CD4-positive, alpha-beta T cell (primary cell): ENCODE measurements around the gene SLC26A4. TPM values are rescaled to one million over a fixed set of nuclear protein-coding genes. Genes with fewer than 3 reads are reported as not detected.

Experiments
- ATAC-seq: fragments of 200-7000 bp; cut with Tn5 transposase; one replicate; pipeline ENCODE4 v1.10.0; 2022; ENCODE audit warnings: mild to moderate bottlenecking; ENCODE audit not compliant: poor library complexity
- CTCF ChIA-PET: fragments of 350-600 bp; sonication (Branson Sonifier 250); formaldehyde crosslinking; loops from one replicate; lab custom pipeline; 2021; ENCODE audit warnings: antibody characterized with exemption, inconsistent platforms; lab: Charles Lee
- POLR2A ChIA-PET: fragments of 350-600 bp; sonication (Branson Sonifier 250); formaldehyde crosslinking; loops from one replicate; lab custom pipeline; 2021; ENCODE audit warnings: antibody characterized with exemption, inconsistent platforms; lab: Charles Lee
- DNase-seq, 14 experiments: peaks; one replicate each; pipeline ENCODE4 v3.0.0-alpha.2; 2013 to 2020; ENCODE audit warnings: mixed read lengths in 2 of 14
- H3K27ac ChIP-seq, 2 donors: one replicate each; pipeline versions ENCODE4 v1.5.1 to v1.7.0; 2013; ENCODE audit warnings: low read length in 2 of 2, low read depth in 1 of 2, mild to moderate bottlenecking in 1 of 2
- H3K27me3 ChIP-seq, 2 experiments: 1 replicate in 1 of 2; 2 replicates in 1 of 2; pipeline versions ENCODE4 v1.6.1 to v1.7.0; 2013; ENCODE audit warnings: low read length in 2 of 2, control low read depth in 1 of 2, mild to moderate bottlenecking in 1 of 2, moderate library complexity in 1 of 2; ENCODE audit not compliant: insufficient read depth in 2 of 2, control insufficient read depth in 1 of 2
- H3K36me3 ChIP-seq: one replicate; pipeline ENCODE4 v1.6.1; 2013; ENCODE audit warnings: low read length, control low read depth; ENCODE audit not compliant: insufficient read depth
- H3K4me1 ChIP-seq: one replicate; pipeline ENCODE4 v1.6.1; 2013; ENCODE audit warnings: low read length, control low read depth; ENCODE audit not compliant: insufficient read depth
- H3K4me3 ChIP-seq: one replicate; pipeline ENCODE4 v1.5.1; 2013; ENCODE audit warnings: mild to moderate bottlenecking, low read length, moderate library complexity
- H3K9me3 ChIP-seq, 2 experiments: 1 replicate in 1 of 2; 2 replicates in 1 of 2; pipeline versions ENCODE4 v1.6.1 to v1.7.0; 2013; ENCODE audit warnings: low read length in 2 of 2, mild to moderate bottlenecking in 2 of 2, control low read depth in 1 of 2, moderate library complexity in 1 of 2; ENCODE audit not compliant: control insufficient read depth in 1 of 2, insufficient read depth in 1 of 2
- H3K27ac Mint-ChIP-seq: one replicate; pipeline ENCODE4 v1.8.0; 2020; ENCODE audit warnings: mixed read lengths
- H3K27me3 Mint-ChIP-seq: one replicate; pipeline ENCODE4 v1.8.0; 2021; ENCODE audit warnings: mixed read lengths
- H3K36me3 Mint-ChIP-seq: one replicate; pipeline ENCODE4 v1.8.0; 2021; ENCODE audit warnings: low read depth, mixed read lengths
- H3K4me1 Mint-ChIP-seq: one replicate; pipeline ENCODE4 v1.8.0; 2021; ENCODE audit warnings: low read depth, mixed read lengths
- H3K4me3 Mint-ChIP-seq: one replicate; pipeline ENCODE4 v1.8.0; 2020; ENCODE audit warnings: mild to moderate bottlenecking, mixed read lengths
- H3K9me3 Mint-ChIP-seq: one replicate; pipeline ENCODE4 v1.8.0; 2020; ENCODE audit warnings: mixed read lengths
- intact Hi-C, 2 experiments: fragments of 100-400 bp; cut with DNase I in 1 of 2; cut with micrococcal nuclease in 1 of 2; formaldehyde crosslinking; loops; one replicate each; pipeline versions ENCODE4 v1.15.1 to v1.9.0; 2023 to 2025; cut with DNase I, micrococcal nuclease
- total RNA-seq, 174 experiments: library from RNA in 2 of 174; stranded (reverse) in 2 of 174; gene quantifications; one replicate each; pipeline ENCODE4 v1.2.3 and lab custom pipeline; 2021 to 2026
- TF ChIP-seq, protein P1 (sequence below): fragments of 200-600 bp; IDR thresholded peaks from one replicate; pipeline ENCODE4 v1.8.0; 2022; ENCODE audit warnings: antibody characterized with exemption, mild to moderate bottlenecking

Gene SLC26A4
- total RNA-seq, 2 experiments from 2014 or later = not detected

DNA sequence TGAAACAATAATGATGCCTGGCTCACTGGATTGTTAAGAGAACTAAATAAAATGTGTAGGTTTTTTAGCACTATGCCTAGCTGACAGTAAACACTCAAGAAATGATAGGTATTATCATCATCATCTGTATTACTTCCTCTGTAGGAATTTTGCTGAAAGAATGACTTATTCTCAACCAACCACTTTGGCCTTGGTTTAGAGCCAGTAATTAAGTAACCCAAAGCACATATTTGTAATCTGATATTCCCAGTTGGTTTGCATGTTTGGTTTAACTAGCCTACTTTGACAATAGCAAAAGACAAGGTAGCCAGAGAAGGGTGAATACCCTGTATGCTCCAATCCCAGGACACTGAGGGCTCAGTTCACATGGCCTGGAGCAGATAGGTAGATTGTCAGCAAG is 46.2 kb upstream of the SLC26A4 start:
- DNase-seq (no peak), ATAC-seq (no peak)
- Histone ChIP-seq H3K4me1 (no peaks in the 10 kb centered on the region), H3K36me3 (peaks cover 17% of the 10 kb centered on the region), H3K4me3 (no peak overlapping the region), H3K27me3 (no peaks in the 10 kb centered on the region), H3K27ac (no peak overlapping the region), H3K9me3 (no peaks in the 10 kb centered on the region)
- Mint-ChIP-seq H3K4me1 (no peaks in the 10 kb centered on the region), H3K4me3 (no peak overlapping the region), H3K36me3 (peaks cover 47% of the 10 kb centered on the region), H3K27me3 (no peaks in the 10 kb centered on the region), H3K27ac (no peak overlapping the region), H3K9me3 (no peaks in the 10 kb centered on the region)
- ChIA-PET POLR2A (no interaction called here), CTCF (no interaction called here)
- TF ChIP-seq, protein P1, sequence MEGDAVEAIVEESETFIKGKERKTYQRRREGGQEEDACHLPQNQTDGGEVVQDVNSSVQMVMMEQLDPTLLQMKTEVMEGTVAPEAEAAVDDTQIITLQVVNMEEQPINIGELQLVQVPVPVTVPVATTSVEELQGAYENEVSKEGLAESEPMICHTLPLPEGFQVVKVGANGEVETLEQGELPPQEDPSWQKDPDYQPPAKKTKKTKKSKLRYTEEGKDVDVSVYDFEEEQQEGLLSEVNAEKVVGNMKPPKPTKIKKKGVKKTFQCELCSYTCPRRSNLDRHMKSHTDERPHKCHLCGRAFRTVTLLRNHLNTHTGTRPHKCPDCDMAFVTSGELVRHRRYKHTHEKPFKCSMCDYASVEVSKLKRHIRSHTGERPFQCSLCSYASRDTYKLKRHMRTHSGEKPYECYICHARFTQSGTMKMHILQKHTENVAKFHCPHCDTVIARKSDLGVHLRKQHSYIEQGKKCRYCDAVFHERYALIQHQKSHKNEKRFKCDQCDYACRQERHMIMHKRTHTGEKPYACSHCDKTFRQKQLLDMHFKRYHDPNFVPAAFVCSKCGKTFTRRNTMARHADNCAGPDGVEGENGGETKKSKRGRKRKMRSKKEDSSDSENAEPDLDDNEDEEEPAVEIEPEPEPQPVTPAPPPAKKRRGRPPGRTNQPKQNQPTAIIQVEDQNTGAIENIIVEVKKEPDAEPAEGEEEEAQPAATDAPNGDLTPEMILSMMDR = no peak
- intact Hi-C loops = no loop called here

DNA sequence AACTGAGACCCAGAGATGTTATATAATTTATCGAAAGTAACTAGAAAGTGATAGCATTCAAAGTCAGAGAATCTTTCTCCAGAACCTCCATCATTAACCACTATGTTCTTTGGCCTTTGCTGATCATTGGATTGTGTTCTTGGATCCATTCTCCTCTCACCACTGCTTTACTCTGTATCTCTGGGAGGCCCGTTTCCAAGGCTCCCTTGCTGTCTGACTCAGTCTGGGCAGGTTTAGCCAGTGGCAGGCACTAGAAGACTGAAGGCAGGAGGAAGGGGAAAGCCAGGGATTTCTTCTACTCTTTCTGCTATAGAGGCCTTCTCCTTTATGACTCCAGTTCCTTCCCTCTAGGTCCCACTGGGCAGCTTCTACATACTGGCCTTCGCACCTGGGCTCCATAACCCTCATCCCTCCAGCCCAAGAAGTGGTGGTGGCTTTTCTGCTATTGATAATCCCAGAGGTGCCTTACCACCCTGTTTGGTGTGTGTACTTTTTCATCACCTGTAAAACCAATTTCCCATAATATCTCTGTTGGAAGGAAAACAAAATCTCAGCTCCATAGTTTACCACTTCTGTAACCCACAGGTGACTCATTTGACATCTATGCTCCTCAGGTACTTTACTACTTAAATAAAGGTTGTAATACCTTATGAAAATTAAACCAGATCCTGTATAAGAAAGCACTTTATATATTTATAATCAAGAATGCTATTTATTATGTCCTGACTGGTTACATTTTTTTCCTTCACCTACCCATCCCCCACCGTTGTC is 44.5 kb upstream of the SLC26A4 start:
- TF ChIP-seq, protein P1 = no peak
- Histone ChIP-seq H3K36me3 (peaks cover 17% of the 10 kb centered on the region), H3K9me3 (no peaks in the 10 kb centered on the region), H3K4me1 (no peaks in the 10 kb centered on the region), H3K27me3 (no peaks in the 10 kb centered on the region), H3K27ac (no peak overlapping the region), H3K4me3 (no peak overlapping the region)
- intact Hi-C loops = no loop called here
- no peaks in the 10 kb centered on the region for H3K9me3 Mint-ChIP-seq
- H3K4me3 Mint-ChIP-seq = no peak overlapping the region
- DNase-seq (no peak), ATAC-seq (no peak)
- no peak overlapping the region for H3K27ac Mint-ChIP-seq
- H3K36me3 Mint-ChIP-seq = peaks cover 54% of the 10 kb centered on the region
- ChIA-PET POLR2A (interaction anchor here (1.1 kb wide), 1 partner anchor 11 kb away, joined by 3 read pairs; no protein-coding TSS in a partner anchor), CTCF (no interaction called here)
- no peaks in the 10 kb centered on the region for H3K4me1 Mint-ChIP-seq
- H3K27me3 Mint-ChIP-seq = no peaks in the 10 kb centered on the region

DNA sequence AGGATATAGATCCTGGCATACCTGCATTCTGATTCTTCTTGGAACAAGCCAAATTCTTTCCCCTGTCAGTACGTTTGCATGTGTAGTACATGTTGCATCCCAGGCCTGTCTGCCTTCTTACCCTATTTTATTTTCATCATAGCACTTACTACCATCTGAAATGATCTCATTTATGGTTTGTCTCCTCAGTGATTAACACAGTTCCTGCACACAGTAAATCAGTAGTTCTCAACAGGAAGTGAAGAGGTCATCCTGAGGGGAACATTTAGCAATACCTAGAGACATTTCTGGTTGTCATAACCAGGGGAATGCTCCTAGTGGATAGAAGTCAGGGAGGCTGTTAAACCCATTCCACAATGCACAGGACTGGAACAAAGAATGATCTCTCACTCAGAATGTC is 38.2 kb upstream of the SLC26A4 start:
- H3K4me3 Mint-ChIP-seq = no peak overlapping the region
- intact Hi-C loops = no loop called here
- ChIA-PET POLR2A (no interaction called here), CTCF (no interaction called here)
- H3K36me3 ChIP-seq = no peaks in the 10 kb centered on the region
- H3K4me1 Mint-ChIP-seq = no peaks in the 10 kb centered on the region
- TF ChIP-seq, protein P1 = no peak
- H3K27ac Mint-ChIP-seq = no peak overlapping the region
- no peaks in the 10 kb centered on the region for H3K9me3 Mint-ChIP-seq
- no peaks in the 10 kb centered on the region for H3K4me1 ChIP-seq
- peak in 1 of 14 experiments; percentile 3 for DNase-seq
- H3K27me3 Mint-ChIP-seq = no peaks in the 10 kb centered on the region
- no peak overlapping the region for H3K4me3 ChIP-seq
- peaks cover 7% of the 10 kb centered on the region for H3K36me3 Mint-ChIP-seq
- ATAC-seq = no peak
- no peaks in the 10 kb centered on the region for H3K9me3 ChIP-seq
- no peaks in the 10 kb centered on the region for H3K27me3 ChIP-seq
- no peak overlapping the region for H3K27ac ChIP-seq
